ENCODE data around the gene BRAF.
"Not testable (repeated sequence)": the region's sequence is repeated elsewhere in the genome, so short reads cannot be mapped to it uniquely, and the experiment has no call there.

Gene BRAF

DNA sequence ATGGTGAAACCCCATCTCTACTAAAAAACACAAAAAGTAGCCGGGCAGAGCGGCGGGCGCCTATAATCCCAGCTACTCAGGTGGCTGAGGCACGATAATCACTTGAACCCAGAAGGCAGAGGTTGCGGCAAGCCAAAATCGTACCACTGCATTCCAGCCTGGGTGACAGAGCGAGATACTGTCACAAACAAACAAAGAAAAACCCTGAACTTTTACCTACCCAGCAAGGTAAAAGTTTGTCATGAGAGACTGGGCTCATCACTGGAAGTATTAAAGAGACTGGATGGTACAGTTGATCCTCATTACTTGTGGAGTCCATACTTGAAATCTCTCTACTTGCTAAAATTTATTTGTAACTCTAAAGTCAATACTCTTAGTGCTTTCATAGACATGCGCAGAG, 114.3 kb downstream of the BRAF start:
- peaks cover 6 to 37% (median 13%) of the 10 kb centered on the region in 11 experiments; a peak in 16 of 22 replicates for H4K20me1 ChIP-seq
- H3K27ac ChIP-seq, result no peak overlapping the region
- H3K9me3 ChIP-seq (replicated peaks in 1 of 11), result no peaks in the 10 kb centered on the region
- H3K36me3 ChIP-seq, result peaks cover 2 to 28% (median 9%) of the 10 kb centered on the region in 11 experiments; a peak in 15 of 22 replicates
- no peak overlapping the region for H3K4me2 ChIP-seq
- no peak for TF ChIP-seq Cebpa-rat (IDR thresholded peaks at IDR 0.05)
- no peaks in the 10 kb centered on the region for H3K27me3 ChIP-seq
- H3K9ac ChIP-seq, result no peak overlapping the region
- H3K4me1 ChIP-seq, result no peaks in the 10 kb centered on the region
- H3K4me3 ChIP-seq, result no peak overlapping the region

DNA sequence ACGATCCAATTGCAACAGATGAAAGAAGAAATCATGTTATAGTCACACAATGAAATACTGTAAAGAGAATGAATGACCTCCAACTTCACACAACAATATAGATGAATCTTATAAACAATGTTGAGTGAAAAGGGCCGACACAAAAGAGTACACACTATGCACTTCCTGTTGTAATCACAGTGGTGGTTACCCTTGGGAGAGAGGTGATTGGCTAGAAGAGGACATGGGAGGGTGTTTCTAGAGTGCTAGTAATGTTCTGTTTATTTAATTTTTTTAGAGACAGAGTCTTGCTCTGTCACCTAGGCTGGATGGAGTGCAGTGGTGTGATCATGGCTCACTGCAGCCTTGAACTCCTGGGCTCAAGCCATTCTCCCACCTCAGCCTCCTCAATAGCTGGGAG, 145.8 kb downstream of the BRAF start:
- Histone ChIP-seq H3K9ac (no peak overlapping the region), H3K4me3 (no peak overlapping the region), H3K27me3 (no peaks in the 10 kb centered on the region), H3K36me3 (peaks cover 65 to 99% (median 88%) of the 10 kb centered on the region in 11 experiments), H3K4me2 (no peak overlapping the region), H3K9me3 (replicated peaks in 1 of 11) (no peaks in the 10 kb centered on the region), H3K4me1 (no peaks in the 10 kb centered on the region), H3K27ac (no peak overlapping the region), H4K20me1 (no peaks in the 10 kb centered on the region)
- no peak for TF ChIP-seq Cebpa-rat (IDR thresholded peaks at IDR 0.05)

DNA sequence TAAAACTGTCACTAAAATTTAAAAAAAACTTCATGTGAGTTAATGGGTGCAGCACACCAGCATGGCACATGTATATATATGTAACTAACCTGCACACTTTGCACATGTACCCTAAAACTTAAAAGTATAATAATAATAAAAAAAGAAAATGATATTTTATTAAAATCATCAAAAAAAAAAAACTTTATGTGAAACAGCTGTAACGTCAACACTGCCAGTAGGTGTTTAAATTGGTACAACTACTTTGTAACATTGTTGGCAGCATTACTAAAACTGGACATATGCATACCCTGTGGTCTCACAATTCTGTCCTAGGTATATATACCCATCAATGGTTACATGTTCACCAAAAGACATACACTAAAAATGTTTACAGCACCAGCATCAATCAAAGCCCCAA, 146.2 kb downstream of the BRAF start:
- peaks cover 66 to 99% (median 88%) of the 10 kb centered on the region in 11 experiments for H3K36me3 ChIP-seq
- H3K27ac ChIP-seq, result no peak overlapping the region
- TF ChIP-seq Cebpa-rat (IDR thresholded peaks at IDR 0.05), result no peak
- no peaks in the 10 kb centered on the region for H3K4me1 ChIP-seq
- no peaks in the 10 kb centered on the region for H3K9me3 ChIP-seq (replicated peaks in 1 of 11)
- no peak overlapping the region for H3K4me3 ChIP-seq
- no peaks in the 10 kb centered on the region for H3K27me3 ChIP-seq
- no peak overlapping the region for H3K9ac ChIP-seq
- no peaks in the 10 kb centered on the region for H4K20me1 ChIP-seq
- no peak overlapping the region for H3K4me2 ChIP-seq

DNA sequence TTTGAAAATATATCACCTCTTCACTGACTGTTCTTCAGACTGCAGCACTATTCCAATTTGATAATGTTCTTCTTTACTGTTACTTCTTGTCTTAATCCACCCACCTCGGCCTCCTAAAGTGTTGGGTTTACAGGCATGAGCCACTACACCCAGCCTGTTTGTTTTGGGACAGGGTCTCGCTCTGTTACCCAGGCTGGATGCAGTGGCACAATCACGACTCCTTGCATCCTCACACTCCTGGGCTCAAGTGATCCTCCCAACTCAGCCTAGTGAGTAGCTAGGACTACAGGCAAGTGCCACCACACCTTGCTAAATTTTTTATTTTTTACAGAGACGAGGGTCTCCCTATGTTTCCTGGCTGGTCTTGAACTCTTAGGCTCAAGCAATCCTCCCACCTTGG, 150.4 kb downstream of the BRAF start:
- H3K4me3 ChIP-seq, result no peak overlapping the region
- H3K9me3 ChIP-seq (replicated peaks in 1 of 11), result no peaks in the 10 kb centered on the region
- H3K9ac ChIP-seq, result no peak overlapping the region
- H3K27ac ChIP-seq, result no peak overlapping the region
- no peak overlapping the region for H3K4me2 ChIP-seq
- no peaks in the 10 kb centered on the region for H3K27me3 ChIP-seq
- H3K4me1 ChIP-seq, result no peaks in the 10 kb centered on the region
- H4K20me1 ChIP-seq, result no peaks in the 10 kb centered on the region
- peaks cover 73 to 100% (median 88%) of the 10 kb centered on the region in 11 experiments for H3K36me3 ChIP-seq
- no peak for TF ChIP-seq Cebpa-rat (IDR thresholded peaks at IDR 0.05)

DNA sequence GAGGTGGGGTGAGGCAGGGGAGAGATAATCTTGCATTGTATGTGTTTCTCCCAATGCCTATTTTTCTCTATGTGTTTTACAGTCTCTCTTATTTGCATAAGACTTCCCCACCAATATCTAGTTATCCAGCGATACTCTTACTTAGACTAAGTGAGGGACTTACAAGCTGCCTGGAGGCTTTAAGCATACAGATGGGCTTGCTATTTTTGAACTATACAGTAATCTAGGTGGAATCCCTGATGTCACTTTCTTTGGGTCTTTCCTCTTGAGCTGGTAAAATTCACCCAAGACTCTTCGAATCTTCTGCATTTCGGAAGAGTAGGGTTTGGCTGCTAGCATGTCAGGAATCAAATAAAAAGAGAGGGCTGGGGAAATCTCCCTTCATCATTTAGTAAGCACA, 151.6 kb downstream of the BRAF start:
- Histone ChIP-seq H3K27ac (no peak overlapping the region), H3K27me3 (no peaks in the 10 kb centered on the region), H3K9ac (no peak overlapping the region), H3K9me3 (replicated peaks in 1 of 11) (peaks cover 0 to 11% (median 0%) of the 10 kb centered on the region in 11 experiments; a peak in 6 of 22 replicates), H4K20me1 (no peaks in the 10 kb centered on the region), H3K4me3 (no peak overlapping the region), H3K4me2 (no peak overlapping the region), H3K36me3 (peaks cover 78 to 100% (median 91%) of the 10 kb centered on the region in 11 experiments), H3K4me1 (no peaks in the 10 kb centered on the region)
- TF ChIP-seq Cebpa-rat (IDR thresholded peaks at IDR 0.05), result no peak

DNA sequence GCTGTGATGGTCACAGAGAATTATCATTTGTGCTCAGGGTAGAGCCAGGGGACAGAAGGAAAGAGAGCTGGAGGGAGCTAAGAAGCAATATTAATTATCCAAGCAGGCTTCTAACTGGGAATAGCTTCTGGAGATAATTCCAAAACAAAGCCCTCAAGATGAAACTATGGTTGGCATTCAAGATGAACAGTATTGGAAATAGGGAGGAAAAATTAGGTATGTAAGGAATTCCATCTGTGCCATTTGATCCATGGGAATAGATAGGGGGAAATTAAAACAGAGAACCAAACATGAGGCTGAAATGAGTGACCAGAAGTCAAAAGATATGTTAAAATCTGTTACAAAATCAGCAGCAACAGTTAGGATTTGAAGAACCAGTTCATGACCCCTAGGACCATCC, 152.9 kb downstream of the BRAF start:
- H3K4me1 ChIP-seq, result no peaks in the 10 kb centered on the region
- H3K4me3 ChIP-seq, result no peak overlapping the region
- H3K9ac ChIP-seq, result no peak overlapping the region
- peaks cover 77 to 99% (median 92%) of the 10 kb centered on the region in 11 experiments for H3K36me3 ChIP-seq
- H3K27ac ChIP-seq, result no peak overlapping the region
- no peaks in the 10 kb centered on the region for H3K27me3 ChIP-seq
- H3K4me2 ChIP-seq, result no peak overlapping the region
- H4K20me1 ChIP-seq, result no peaks in the 10 kb centered on the region
- TF ChIP-seq Cebpa-rat (IDR thresholded peaks at IDR 0.05), result no peak
- H3K9me3 ChIP-seq (replicated peaks in 1 of 11), result peaks cover 1 to 17% (median 10%) of the 10 kb centered on the region in 11 experiments; a peak in 18 of 22 replicates

DNA sequence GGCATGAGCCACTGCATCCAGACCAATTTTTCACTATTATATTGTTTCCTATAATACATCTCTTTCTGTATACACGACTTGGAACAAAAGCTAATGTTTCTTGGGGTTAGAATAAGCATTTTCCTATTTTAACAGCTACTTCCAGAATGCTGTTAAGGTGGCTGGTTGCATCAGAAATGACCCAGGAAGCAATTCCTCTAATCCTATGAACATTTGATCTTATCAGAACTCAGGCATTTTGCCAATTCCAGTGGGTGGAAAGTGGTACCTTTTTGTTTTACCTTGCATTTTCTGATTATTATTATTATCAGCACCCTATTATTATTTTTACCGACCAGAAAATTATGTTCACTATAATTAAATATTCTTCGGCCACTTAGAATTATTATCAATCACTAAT, 154.9 kb downstream of the BRAF start:
- H3K27me3 ChIP-seq, result no peaks in the 10 kb centered on the region
- H3K4me1 ChIP-seq, result no peaks in the 10 kb centered on the region
- H3K4me2 ChIP-seq, result no peak overlapping the region
- H3K36me3 ChIP-seq, result peaks cover 69 to 86% (median 78%) of the 10 kb centered on the region in 11 experiments
- H4K20me1 ChIP-seq, result no peaks in the 10 kb centered on the region
- peaks cover 7 to 25% (median 15%) of the 10 kb centered on the region in 11 experiments; a peak in 19 of 22 replicates for H3K9me3 ChIP-seq (replicated peaks in 1 of 11)
- H3K9ac ChIP-seq, result no peak overlapping the region
- no peak for TF ChIP-seq Cebpa-rat (IDR thresholded peaks at IDR 0.05)
- no peak overlapping the region for H3K27ac ChIP-seq
- no peak overlapping the region for H3K4me3 ChIP-seq

DNA sequence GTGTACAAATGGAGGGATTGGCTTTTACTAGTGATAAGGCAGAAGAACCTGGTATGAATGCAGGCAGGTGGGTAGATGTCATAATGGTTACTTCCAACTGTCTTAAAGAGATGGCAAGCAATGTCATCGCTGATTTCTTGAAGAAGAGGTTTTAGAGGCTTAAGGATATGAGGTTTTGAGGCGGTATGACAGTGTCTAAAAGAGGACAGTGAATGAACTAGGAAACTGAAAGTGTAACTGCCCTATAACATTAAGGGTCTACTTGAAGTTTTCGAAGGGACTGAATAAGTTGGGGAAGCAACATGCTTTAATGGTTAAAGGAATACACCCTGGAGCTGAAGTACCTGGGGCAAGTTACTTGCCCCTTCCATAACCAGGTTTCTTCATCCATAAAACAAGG, 157.3 kb downstream of the BRAF start:
- H3K27me3 ChIP-seq, result no peaks in the 10 kb centered on the region
- H4K20me1 ChIP-seq, result no peaks in the 10 kb centered on the region
- H3K4me3 ChIP-seq, result no peak overlapping the region
- H3K36me3 ChIP-seq, result peaks cover 48 to 63% (median 57%) of the 10 kb centered on the region in 11 experiments
- H3K9ac ChIP-seq, result no peak overlapping the region
- no peak overlapping the region for H3K27ac ChIP-seq
- H3K4me1 ChIP-seq, result no peaks in the 10 kb centered on the region
- H3K4me2 ChIP-seq, result no peak overlapping the region
- peaks cover 11 to 33% (median 24%) of the 10 kb centered on the region in 11 experiments; a peak in 21 of 22 replicates for H3K9me3 ChIP-seq (replicated peaks in 1 of 11)
- TF ChIP-seq Cebpa-rat (IDR thresholded peaks at IDR 0.05), result no peak

DNA sequence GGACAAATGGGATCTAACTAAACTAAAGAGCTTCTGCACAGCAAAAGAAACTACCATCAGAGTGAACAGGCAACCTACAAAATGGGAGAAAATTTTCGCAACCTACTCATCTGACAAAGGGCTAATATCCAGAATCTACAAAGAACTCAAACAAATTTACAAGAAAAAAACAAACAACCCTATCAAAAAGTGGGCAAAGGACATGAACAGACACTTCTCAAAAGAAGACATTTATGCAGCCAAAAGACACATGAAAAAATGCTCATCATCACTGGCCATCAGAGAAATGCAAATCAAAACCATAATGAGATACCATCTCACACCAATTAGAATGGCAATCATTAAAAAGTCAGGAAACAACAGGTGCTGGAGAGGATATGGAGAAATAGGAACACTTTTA, 159.3 kb downstream of the BRAF start:
- H3K27me3 ChIP-seq, H3K9ac ChIP-seq, H3K4me3 ChIP-seq, H3K4me2 ChIP-seq, H4K20me1 ChIP-seq, H3K27ac ChIP-seq, H3K4me1 ChIP-seq: not testable (repeated sequence)
- H3K36me3 ChIP-seq, result peaks cover 29 to 46% (median 40%) of the 10 kb centered on the region in 11 experiments
- H3K9me3 ChIP-seq (replicated peaks in 1 of 11), result peaks cover 17 to 37% (median 27%) of the 10 kb centered on the region in 11 experiments

DNA sequence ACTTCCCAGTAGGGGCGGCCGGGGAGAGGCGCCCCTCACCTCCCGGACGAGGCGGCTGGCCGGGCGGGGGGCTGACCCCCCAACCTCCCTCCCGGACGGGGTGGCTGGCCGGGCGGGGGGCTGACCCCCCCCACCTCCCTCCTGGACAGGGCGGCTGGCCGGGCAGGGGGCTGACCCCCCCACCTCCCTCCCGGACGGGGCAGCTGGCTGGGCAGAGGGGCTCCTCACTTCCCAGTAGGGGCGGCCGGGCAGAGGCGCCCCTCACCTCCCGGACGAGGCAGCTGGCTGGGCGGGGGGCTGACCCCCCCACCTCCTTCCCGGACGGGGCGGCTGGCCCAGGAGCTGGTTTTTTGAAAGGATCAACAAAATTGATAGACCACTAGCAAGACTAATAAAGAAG, 161.6 kb downstream of the BRAF start:
- Histone ChIP-seq H3K9me3 (replicated peaks in 1 of 11) (peaks cover 30 to 52% (median 35%) of the 10 kb centered on the region in 11 experiments), H3K36me3 (peaks cover 36 to 46% (median 40%) of the 10 kb centered on the region in 11 experiments)
- H3K27ac ChIP-seq, H3K4me2 ChIP-seq, H3K9ac ChIP-seq, H3K4me3 ChIP-seq, H3K27me3 ChIP-seq, H3K4me1 ChIP-seq, H4K20me1 ChIP-seq: not testable (repeated sequence)

DNA sequence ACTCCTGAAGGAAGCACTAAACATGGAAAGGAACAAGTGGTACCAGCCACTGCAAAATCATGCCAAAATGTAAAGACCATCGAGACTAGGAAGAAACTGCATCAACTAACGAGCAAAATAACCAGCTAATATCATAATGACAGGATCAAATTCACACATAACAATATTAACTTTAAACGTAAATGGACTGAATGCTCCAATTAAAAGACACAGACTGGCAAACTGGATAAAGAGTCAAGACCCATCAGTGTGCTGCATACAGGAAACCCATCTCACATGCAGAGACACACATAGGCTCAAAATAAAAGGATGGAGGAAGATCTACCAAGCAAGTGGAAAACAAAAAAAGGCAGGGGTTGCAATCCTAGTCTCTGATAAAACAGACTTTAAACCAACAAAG, 163.4 kb downstream of the BRAF start:
- not testable (repeated sequence) for H3K4me3 ChIP-seq, H3K27me3 ChIP-seq, H3K4me2 ChIP-seq, H4K20me1 ChIP-seq, H3K27ac ChIP-seq, H3K9ac ChIP-seq, H3K4me1 ChIP-seq
- Histone ChIP-seq H3K36me3 (peaks cover 21 to 46% (median 31%) of the 10 kb centered on the region in 11 experiments), H3K9me3 (replicated peaks in 1 of 11) (peaks cover 18 to 39% (median 25%) of the 10 kb centered on the region in 11 experiments)
